Right atrium auricular region (tissue), 2 donors: ENCODE measurements around the gene RPS25. TPM values are rescaled to one million over a fixed set of nuclear protein-coding genes. Genes with fewer than 3 reads are reported as not detected.
"Not testable (repeated sequence)": the region's sequence is repeated elsewhere in the genome, so short reads cannot be mapped to it uniquely, and the experiment has no call there.

Experiments used
- DNase-seq: peaks from one replicate; pipeline ENCODE4 v3.0.0-alpha.2; 2019; ENCODE audit warnings: low spot score
- H3K27ac ChIP-seq, 2 donors: fragments of 200-600 bp; sonication (generic); 1 replicate in 1 of 2; 2 replicates in 1 of 2; pipeline ENCODE4 v1.5.1; 2016 to 2019
- H3K27me3 ChIP-seq, 2 donors: fragments of 200-600 bp; sonication (generic); one replicate each; pipeline versions ENCODE4 v1.5.1 to v1.6.0; 2017 to 2019
- H3K36me3 ChIP-seq: fragments of 200-600 bp; sonication (generic); one replicate; pipeline ENCODE4 v1.5.1; 2016
- H3K4me1 ChIP-seq, 2 donors: fragments of 200-600 bp; sonication (generic); one replicate each; pipeline versions ENCODE4 v1.5.1 to v1.6.0; 2017 to 2019
- H3K4me3 ChIP-seq, 2 donors: fragments of 200-600 bp; sonication (generic); 1 replicate in 1 of 2; 2 replicates in 1 of 2; pipeline ENCODE4 v1.5.1; 2017 to 2019; ENCODE audit warnings: mild to moderate bottlenecking in 1 of 2, moderate library complexity in 1 of 2
- H3K9me3 ChIP-seq, 2 donors: fragments of 200-600 bp; sonication (generic); one replicate each; pipeline ENCODE4 v1.5.1; 2019
- total RNA-seq, 2 donors: library from RNA; depleted of rRNA; stranded (reverse); fragments of >200 nt; gene quantifications; one replicate each; pipeline ENCODE4 v1.1.0, GENCODE V29; 2016
- TF ChIP-seq, protein P1 (sequence below), 2 donors: fragments of 200-600 bp; sonication (generic); IDR thresholded peaks; one replicate each; pipeline ENCODE4 v1.5.1; 2019; ENCODE audit warnings: antibody characterized with exemption in 2 of 2

RPS25 gene
- total RNA-seq, 2 donors from 2014 or later, result 812 to 1,966 TPM

DNA sequence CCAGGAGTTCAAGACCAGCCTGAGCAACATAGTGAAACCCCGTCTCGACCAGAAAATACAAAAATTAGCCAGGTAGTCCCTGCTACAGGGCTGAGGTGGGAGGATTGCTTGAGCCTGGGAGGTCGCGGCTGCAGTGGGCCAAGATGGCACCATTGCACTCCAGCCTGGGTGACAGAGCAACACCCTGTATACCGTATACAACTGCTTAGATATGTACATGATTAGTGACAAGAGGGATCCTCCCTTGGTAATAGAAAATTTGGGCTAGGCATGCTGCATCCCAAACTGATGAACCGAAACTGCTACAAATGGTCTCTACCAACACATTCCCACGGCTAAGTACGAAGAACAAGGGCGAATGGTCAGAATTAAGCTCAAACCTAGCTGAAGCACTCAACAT is 24.8 kb upstream of the RPS25 start:
- H3K27me3 ChIP-seq, result no peaks in the 10 kb centered on the region
- H3K9me3 ChIP-seq, result no peaks in the 10 kb centered on the region
- DNase-seq, result no peak
- no peak overlapping the region for H3K27ac ChIP-seq
- TF ChIP-seq, protein P1, sequence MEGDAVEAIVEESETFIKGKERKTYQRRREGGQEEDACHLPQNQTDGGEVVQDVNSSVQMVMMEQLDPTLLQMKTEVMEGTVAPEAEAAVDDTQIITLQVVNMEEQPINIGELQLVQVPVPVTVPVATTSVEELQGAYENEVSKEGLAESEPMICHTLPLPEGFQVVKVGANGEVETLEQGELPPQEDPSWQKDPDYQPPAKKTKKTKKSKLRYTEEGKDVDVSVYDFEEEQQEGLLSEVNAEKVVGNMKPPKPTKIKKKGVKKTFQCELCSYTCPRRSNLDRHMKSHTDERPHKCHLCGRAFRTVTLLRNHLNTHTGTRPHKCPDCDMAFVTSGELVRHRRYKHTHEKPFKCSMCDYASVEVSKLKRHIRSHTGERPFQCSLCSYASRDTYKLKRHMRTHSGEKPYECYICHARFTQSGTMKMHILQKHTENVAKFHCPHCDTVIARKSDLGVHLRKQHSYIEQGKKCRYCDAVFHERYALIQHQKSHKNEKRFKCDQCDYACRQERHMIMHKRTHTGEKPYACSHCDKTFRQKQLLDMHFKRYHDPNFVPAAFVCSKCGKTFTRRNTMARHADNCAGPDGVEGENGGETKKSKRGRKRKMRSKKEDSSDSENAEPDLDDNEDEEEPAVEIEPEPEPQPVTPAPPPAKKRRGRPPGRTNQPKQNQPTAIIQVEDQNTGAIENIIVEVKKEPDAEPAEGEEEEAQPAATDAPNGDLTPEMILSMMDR (IDR thresholded peaks at IDR 0.05), result no peak
- H3K4me3 ChIP-seq, result no peak overlapping the region
- no peaks in the 10 kb centered on the region for H3K4me1 ChIP-seq
- H3K36me3 ChIP-seq, result peaks cover 35% of the 10 kb centered on the region

DNA sequence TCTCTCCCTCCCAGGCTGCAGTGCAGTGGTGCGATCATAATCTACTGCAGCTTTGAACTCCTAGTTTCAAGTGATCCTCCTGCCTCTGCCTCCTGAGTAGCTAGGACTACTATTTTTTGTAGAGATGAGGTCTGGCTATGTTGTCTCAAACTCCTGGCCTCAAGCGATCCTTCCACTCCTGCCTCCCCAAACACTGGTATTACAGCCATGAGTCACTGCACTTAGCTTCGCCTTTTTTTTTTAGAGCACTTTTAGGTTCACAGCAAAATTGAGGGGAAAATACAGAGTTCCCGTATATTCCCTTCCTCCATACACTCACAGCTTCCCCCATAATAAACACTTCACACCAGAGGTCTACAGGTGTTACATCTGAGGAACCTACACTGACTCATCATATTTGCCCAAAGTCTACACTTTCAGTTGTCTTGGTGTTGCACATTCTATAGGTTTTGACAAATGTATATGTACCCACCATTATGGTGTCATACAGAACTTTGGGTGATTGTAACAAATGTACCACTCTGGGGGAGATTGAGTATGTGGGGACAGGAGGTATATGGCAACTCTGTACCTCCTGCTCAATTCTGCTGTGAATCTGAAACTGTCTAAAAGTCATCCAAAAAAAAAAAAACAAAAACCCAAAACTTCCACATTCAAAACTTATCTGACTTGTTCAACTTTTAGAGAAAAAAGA is 23.8 kb upstream of the RPS25 start:
- Histone ChIP-seq H3K4me3 (no peak overlapping the region), H3K4me1 (no peaks in the 10 kb centered on the region), H3K27ac (no peak overlapping the region), H3K36me3 (peaks cover 25% of the 10 kb centered on the region), H3K9me3 (no peaks in the 10 kb centered on the region), H3K27me3 (no peaks in the 10 kb centered on the region)
- TF ChIP-seq, protein P1 (IDR thresholded peaks at IDR 0.05), result no peak
- DNase-seq, result no peak

DNA sequence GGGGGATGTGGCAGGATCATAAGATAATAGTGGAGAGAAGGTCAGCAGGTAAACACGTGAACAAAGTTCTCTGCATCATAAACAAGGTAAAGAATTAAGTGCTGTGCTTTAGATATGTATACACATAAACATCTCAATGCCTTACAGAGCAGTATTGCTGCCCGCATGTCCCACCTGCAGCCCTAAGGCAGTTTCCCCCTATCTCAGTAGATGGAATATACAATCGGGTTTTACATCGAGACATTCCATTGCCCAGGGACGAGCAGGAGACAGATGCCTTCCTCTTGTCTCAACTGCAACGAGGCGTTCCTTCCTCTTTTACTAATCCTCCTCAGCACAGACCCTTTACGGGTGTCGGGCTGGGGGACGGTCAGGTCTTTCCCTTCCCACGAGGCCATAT is 21.3 kb upstream of the RPS25 start:
- H3K4me1 ChIP-seq, DNase-seq, H3K27ac ChIP-seq, H3K27me3 ChIP-seq, H3K9me3 ChIP-seq, H3K36me3 ChIP-seq, H3K4me3 ChIP-seq: not testable (repeated sequence)

DNA sequence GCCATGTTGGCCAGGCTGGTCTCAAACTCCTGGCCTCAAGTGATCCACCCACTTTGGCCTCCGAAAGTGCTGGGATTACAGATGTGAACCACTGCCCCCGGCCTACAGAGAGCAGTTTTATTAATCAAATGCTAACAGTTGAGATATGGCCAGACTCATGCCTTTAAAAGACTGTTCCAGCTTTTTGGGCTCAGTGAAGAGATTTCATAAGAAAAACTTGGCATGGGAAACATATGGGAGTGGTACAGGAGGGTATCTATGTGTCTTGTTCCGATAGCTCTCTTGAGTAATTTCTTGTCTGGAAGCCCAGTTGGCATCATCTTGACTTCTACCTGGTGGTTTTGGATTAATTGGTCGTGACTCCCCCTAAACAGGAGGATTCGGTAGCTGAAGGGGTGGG is 20.7 kb upstream of the RPS25 start:
- Histone ChIP-seq H3K4me1 (no peaks in the 10 kb centered on the region), H3K27ac (no peak overlapping the region), H3K9me3 (no peaks in the 10 kb centered on the region), H3K4me3 (no peak overlapping the region), H3K27me3 (no peaks in the 10 kb centered on the region), H3K36me3 (no peaks in the 10 kb centered on the region)
- TF ChIP-seq, protein P1 (IDR thresholded peaks at IDR 0.05), result no peak
- no peak for DNase-seq

DNA sequence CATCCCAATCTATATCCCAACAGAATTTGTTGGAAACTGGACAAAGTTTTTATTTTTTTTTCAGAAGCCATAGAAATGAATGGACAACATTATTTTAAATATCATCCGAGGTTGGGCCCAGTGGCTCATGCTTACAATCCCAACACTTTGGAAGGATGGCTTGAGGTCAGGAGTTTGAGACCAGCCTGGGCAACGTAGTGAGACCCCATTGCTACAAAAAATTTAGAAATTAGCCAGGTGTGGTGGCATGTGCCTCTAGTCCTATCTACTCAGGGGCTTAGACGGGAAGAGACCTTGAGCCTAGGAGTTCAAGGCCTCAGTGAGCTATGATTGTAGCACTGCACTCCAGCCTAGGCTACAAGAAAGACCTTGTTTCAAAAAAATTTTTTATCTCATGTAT is 16.7 kb upstream of the RPS25 start:
- TF ChIP-seq, protein P1 (IDR thresholded peaks at IDR 0.05), result no peak
- no peaks in the 10 kb centered on the region for H3K27me3 ChIP-seq
- no peak overlapping the region for H3K4me3 ChIP-seq
- H3K9me3 ChIP-seq, result no peaks in the 10 kb centered on the region
- no peak overlapping the region for H3K27ac ChIP-seq
- H3K36me3 ChIP-seq, result no peaks in the 10 kb centered on the region
- H3K4me1 ChIP-seq, result peaks cover 0 to 4% of the 10 kb centered on the region in 2 donors
- DNase-seq, result no peak

DNA sequence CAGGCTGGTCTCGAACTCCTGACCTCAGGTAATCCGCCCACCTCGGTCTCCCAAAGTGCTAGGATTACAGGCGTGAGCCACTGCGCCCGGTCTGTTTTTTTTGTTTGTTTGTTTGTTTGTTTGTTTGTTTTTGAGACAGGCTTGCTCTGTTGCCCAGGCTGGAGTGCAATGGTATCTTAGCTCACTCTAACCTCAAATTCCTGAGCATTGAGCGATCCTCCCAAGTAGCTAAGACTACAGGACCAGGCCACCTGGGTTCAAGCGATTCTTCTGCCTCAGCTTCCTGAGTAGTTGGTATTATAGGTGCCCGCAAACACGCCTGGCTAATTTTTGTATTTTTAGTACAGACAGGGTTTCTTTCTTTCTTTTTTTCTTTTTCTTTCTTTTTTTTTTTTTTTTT is 15.3 kb upstream of the RPS25 start:
- H3K36me3 ChIP-seq, H3K27me3 ChIP-seq, H3K4me3 ChIP-seq, DNase-seq, H3K27ac ChIP-seq, H3K9me3 ChIP-seq: not testable (repeated sequence)
- peaks cover 0 to 17% of the 10 kb centered on the region in 2 donors for H3K4me1 ChIP-seq

DNA sequence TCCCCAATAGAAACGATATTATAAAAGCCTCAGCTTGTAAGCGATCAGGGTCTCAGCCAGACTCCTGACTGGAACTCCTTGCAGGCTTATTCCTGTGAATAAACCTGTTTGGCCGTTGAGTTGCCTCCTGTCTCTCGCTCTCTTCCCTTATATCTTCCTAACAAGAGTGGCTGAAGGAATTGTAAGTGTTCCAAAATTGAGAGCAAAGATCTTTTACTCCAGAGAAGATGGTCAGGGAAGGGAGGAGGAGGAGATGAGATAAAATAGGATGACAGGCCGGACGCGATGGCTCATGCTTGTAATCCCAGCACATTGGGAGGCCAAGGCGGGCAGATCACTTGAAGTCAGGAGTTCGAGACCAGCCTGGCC is 13.8 kb upstream of the RPS25 start:
- no peak overlapping the region for H3K4me3 ChIP-seq
- no peaks in the 10 kb centered on the region for H3K9me3 ChIP-seq
- TF ChIP-seq, protein P1 (IDR thresholded peaks at IDR 0.05), result no peak
- no peaks in the 10 kb centered on the region for H3K36me3 ChIP-seq
- no peak overlapping the region for H3K27ac ChIP-seq
- peaks cover 0 to 17% of the 10 kb centered on the region in 2 donors for H3K4me1 ChIP-seq
- DNase-seq, result no peak
- no peaks in the 10 kb centered on the region for H3K27me3 ChIP-seq
